H1 (cell line): ENCODE results near the gene SOX30. TPM values are rescaled to one million over a fixed set of nuclear protein-coding genes. Genes with fewer than 3 reads are reported as not detected.

Experiments used
- CTCF ChIA-PET: fragments of 300-600 bp; sonication (Branson Sonifier 250); formaldehyde crosslinking; loops from one replicate; lab custom pipeline; 2021; ENCODE audit not compliant: partially characterized antibody; lab: Charles Lee
- POLR2A ChIA-PET: fragments of 300-600 bp; sonication (Branson Sonifier 250); formaldehyde crosslinking; loops from one replicate; lab custom pipeline; 2021; ENCODE audit warnings: inconsistent platforms; ENCODE audit not compliant: partially characterized antibody; lab: Charles Lee
- DNase-seq, 2 experiments: peaks; one replicate each; pipeline versions ENCODE4 v3.0.0 to v3.0.0-alpha.2; 2010 to 2022; ENCODE audit warnings: low spot score in 2 of 2, low read depth in 1 of 2, mixed read lengths in 1 of 2
- FAIRE-seq: peaks from 2 replicates; lab custom pipeline; 2011; peaks lifted over from hg19 to GRCh38; lab: Jason Lieb, UNC
- H2AFZ ChIP-seq: 2 replicates; pipeline ENCODE4 v1.8.1; 2012; ENCODE audit warnings: low read length, inconsistent platforms
- H2AK5ac ChIP-seq: 2 replicates; pipeline ENCODE4 v1.6.1; 2013; ENCODE audit warnings: low read depth, low read length
- H2BK120ac ChIP-seq: replicated peaks from 2 replicates; pipeline ENCODE3; 2013; ENCODE audit warnings: low read depth, low read length, inconsistent platforms
- H2BK12ac ChIP-seq: 2 replicates; pipeline ENCODE4 v1.6.1; 2013; ENCODE audit warnings: low read depth, low read length
- H2BK15ac ChIP-seq: 2 replicates; pipeline ENCODE4 v1.6.1; 2013; ENCODE audit warnings: low read length
- H2BK20ac ChIP-seq: 2 replicates; pipeline ENCODE4 v1.6.1; 2013; ENCODE audit warnings: low read length
- H2BK5ac ChIP-seq: 2 replicates; pipeline ENCODE4 v1.6.1; 2013; ENCODE audit warnings: low read depth, low read length
- H3K14ac ChIP-seq: 2 replicates; pipeline ENCODE4 v1.6.1; 2013; ENCODE audit warnings: inconsistent platforms; ENCODE audit not compliant: insufficient read length
- H3K18ac ChIP-seq: 2 replicates; pipeline ENCODE4 v1.6.1; 2013; ENCODE audit warnings: low read length; ENCODE audit errors: extremely low read depth
- H3K23ac ChIP-seq: 2 replicates; pipeline ENCODE4 v1.6.1; 2013; ENCODE audit warnings: inconsistent platforms; ENCODE audit not compliant: insufficient read length
- H3K23me2 ChIP-seq: 2 replicates; pipeline ENCODE4 v1.6.1; 2013; ENCODE audit warnings: low read depth, low read length
- H3K27ac ChIP-seq: 2 replicates; pipeline ENCODE4 v1.6.1; 2011; ENCODE audit warnings: low read depth, low read length, inconsistent platforms
- H3K27me3 ChIP-seq, 4 experiments: replicated peaks in 1 of 4; 1 replicate in 1 of 4; 2 replicates in 3 of 4; pipeline versions ENCODE4 v1.6.1 to v1.8.1; 2011 to 2013; ENCODE audit warnings: low read length in 3 of 4, mild to moderate bottlenecking in 3 of 4, inconsistent platforms in 2 of 4, mixed read lengths in 2 of 4, moderate library complexity in 1 of 4; ENCODE audit not compliant: control insufficient read depth in 3 of 4, insufficient read depth in 3 of 4; ENCODE audit errors: extremely low read depth in 1 of 4
- H3K36me3 ChIP-seq, 4 experiments: 2 replicates each; pipeline versions ENCODE4 v1.6.1 to v1.8.1; 2011 to 2013; ENCODE audit warnings: mild to moderate bottlenecking in 4 of 4, low read length in 3 of 4, moderate library complexity in 2 of 4, control low read depth in 1 of 4, inconsistent platforms in 1 of 4; ENCODE audit not compliant: insufficient read depth in 4 of 4, control insufficient read depth in 2 of 4
- H3K4ac ChIP-seq: replicated peaks from 2 replicates; pipeline ENCODE3; 2013; ENCODE audit warnings: low read length, low read depth, mixed read lengths, inconsistent platforms; ENCODE audit not compliant: insufficient read length
- H3K4me1 ChIP-seq, 4 experiments: replicated peaks in 1 of 4; 1 replicate in 1 of 4; 2 replicates in 3 of 4; pipeline versions ENCODE4 v1.6.1 to v1.8.1; 2011 to 2013; ENCODE audit warnings: low read length in 3 of 4, inconsistent platforms in 2 of 4, mixed read lengths in 1 of 4; ENCODE audit not compliant: insufficient read depth in 4 of 4, control insufficient read depth in 3 of 4
- H3K4me2 ChIP-seq, 2 experiments: 2 replicates each; pipeline versions ENCODE4 v1.6.1 to v1.8.1; 2011 to 2013; ENCODE audit warnings: low read depth in 2 of 2, low read length in 2 of 2, control low read depth in 1 of 2, inconsistent platforms in 1 of 2, mild to moderate bottlenecking in 1 of 2; ENCODE audit not compliant: insufficient read depth in 1 of 2
- H3K4me3 ChIP-seq, 4 experiments: fragments of 200-600, 300-600 bp in 1 of 4; sonication (generic), shearing (Covaris generic), sonication (Bioruptor Twin) in 1 of 4; 2 replicates each; pipeline versions ENCODE4 v1.5.1 to v1.8.1; 2011 to 2016; ENCODE audit warnings: low read length in 4 of 4, low read depth in 3 of 4, control low read depth in 2 of 4, inconsistent platforms in 2 of 4, mild to moderate bottlenecking in 2 of 4, mixed read lengths in 1 of 4, moderate library complexity in 1 of 4; ENCODE audit not compliant: insufficient read depth in 2 of 4; ENCODE audit errors: extremely low read depth in 1 of 4
- H3K56ac ChIP-seq: replicated peaks from 2 replicates; pipeline ENCODE3; 2013; ENCODE audit warnings: low read depth, mild to moderate bottlenecking, mixed read lengths, low read length, inconsistent platforms; ENCODE audit not compliant: insufficient read length
- H3K79me1 ChIP-seq: 2 replicates; pipeline ENCODE4 v1.6.1; 2013; ENCODE audit warnings: low read depth, low read length, control low read depth
- H3K79me2 ChIP-seq, 2 experiments: 2 replicates each; pipeline versions ENCODE4 v1.6.1 to v1.8.1; 2012 to 2013; ENCODE audit warnings: low read length in 2 of 2, mild to moderate bottlenecking in 2 of 2, inconsistent platforms in 1 of 2; ENCODE audit not compliant: insufficient read depth in 2 of 2, control insufficient read depth in 1 of 2
- H3K9ac ChIP-seq, 4 experiments: replicated peaks in 1 of 4; 1 replicate in 1 of 4; 2 replicates in 3 of 4; pipeline versions ENCODE4 v1.6.1 to v1.8.1; 2011 to 2013; ENCODE audit warnings: low read depth in 3 of 4, low read length in 3 of 4, control low read depth in 2 of 4, mild to moderate bottlenecking in 2 of 4, moderate library complexity in 2 of 4, inconsistent platforms in 1 of 4; ENCODE audit errors: extremely low read depth in 1 of 4
- H3K9me3 ChIP-seq, 2 experiments: 2 replicates each; pipeline versions ENCODE4 v1.6.1 to v1.8.1; 2012 to 2013; ENCODE audit warnings: mild to moderate bottlenecking in 2 of 2, moderate library complexity in 2 of 2, control low read depth in 1 of 2, inconsistent platforms in 1 of 2, low read depth in 1 of 2, low read length in 1 of 2, mixed read lengths in 1 of 2; ENCODE audit not compliant: insufficient read depth in 2 of 2
- H4K20me1 ChIP-seq, 2 experiments: replicated peaks in 1 of 2; 2 replicates each; pipeline versions ENCODE3 to v1.8.1; 2011 to 2013; ENCODE audit warnings: inconsistent platforms in 2 of 2, low read length in 2 of 2, mild to moderate bottlenecking in 1 of 2; ENCODE audit not compliant: insufficient read depth in 2 of 2, control insufficient read depth in 1 of 2
- H4K5ac ChIP-seq: 2 replicates; pipeline ENCODE4 v1.6.1; 2013; ENCODE audit warnings: low read length, low read depth, mixed read lengths, inconsistent platforms; ENCODE audit not compliant: insufficient read length
- H4K8ac ChIP-seq: 2 replicates; pipeline ENCODE4 v1.8.0; 2013; ENCODE audit warnings: mild to moderate bottlenecking, moderate library complexity, low read length, inconsistent platforms; ENCODE audit not compliant: insufficient read depth; ENCODE audit errors: extremely low read depth
- H4K91ac ChIP-seq: replicated peaks from 2 replicates; pipeline ENCODE3; 2013; ENCODE audit warnings: low read length, mixed read lengths, inconsistent platforms; ENCODE audit not compliant: insufficient read length
- ATF3 ChIP-seq: IDR thresholded peaks from 2 replicates; pipeline ENCODE4 v1.6.1; 2011; ENCODE audit warnings: low read depth, mild to moderate bottlenecking, low read length; ENCODE audit not compliant: insufficient read depth
- BACH1 ChIP-seq: IDR thresholded peaks from 2 replicates; pipeline ENCODE4 v1.6.1; 2012; ENCODE audit warnings: low read length, improper control_type of control experiment
- BCL11A ChIP-seq, 2 experiments: IDR thresholded peaks; one replicate each; pipeline ENCODE4 v1.6.1; 2011; ENCODE audit warnings: low read depth in 2 of 2, low read length in 2 of 2, mild to moderate bottlenecking in 2 of 2
- CBX5 ChIP-seq: fragments of 300-800, 300-1000 bp; sonication (generic); IDR thresholded peaks from 2 replicates; pipeline ENCODE4 v1.7.1; 2016; ENCODE audit warnings: antibody characterized with exemption, low read length, low read depth
- EGR1 ChIP-seq: IDR thresholded peaks from 2 replicates; pipeline ENCODE4 v1.6.1; 2011; ENCODE audit warnings: low read depth, low read length, borderline replicate concordance
- KDM1A ChIP-seq: fragments of 200-600, 300-600 bp; sonication (generic); IDR thresholded peaks from 2 replicates; pipeline ENCODE4 v1.7.1; 2016; ENCODE audit warnings: mild to moderate bottlenecking, low read length, borderline replicate concordance
- POLR2AphosphoS5 ChIP-seq: IDR thresholded peaks from 2 replicates; pipeline ENCODE4 v1.6.1; 2011; ENCODE audit warnings: low read depth, low read length
- RFX5 ChIP-seq: IDR thresholded peaks from 2 replicates; pipeline ENCODE4 v1.6.1; 2011; ENCODE audit warnings: low read depth, low read length, improper control_type of control experiment, borderline replicate concordance
- RNF2 ChIP-seq: fragments of 200-900, 300-1000 bp; sonication (generic); IDR thresholded peaks from 2 replicates; pipeline ENCODE4 v1.7.1; 2016; ENCODE audit warnings: borderline replicate concordance, low read depth, mild to moderate bottlenecking, antibody characterized with exemption, low read length; ENCODE audit not compliant: poor library complexity, severe bottlenecking; ENCODE audit errors: missing control alignments
- WGBS, 2 experiments: shearing (Covaris generic) in 1 of 2; methylation state at CpG; one replicate each; pipeline versions ENCODE4 v1.1.6 to v1.1.7; 2013 to 2015; ENCODE audit warnings: low lambda C conversion rate in 2 of 2, mixed read lengths in 2 of 2, inconsistent platforms in 1 of 2, low coverage in 1 of 2, missing lambda C conversion rate in 1 of 2; ENCODE audit not compliant: insufficient replicate concordance in 2 of 2, insufficient coverage in 1 of 2, insufficient read length in 1 of 2; ENCODE audit errors: extremely low coverage in 1 of 2, missing lambda C conversion rate in 1 of 2; 5-methylcytosine and 5-hydroxymethylcytosine counted together
- polyA plus RNA-seq, 7 experiments: library from polyadenylated mRNA; depleted of rRNA in 3 of 7; stranded (reverse) in 5 of 7; unstranded in 2 of 7; fragments of >200 nt in 5 of 7; fragments of 200-250 nt in 2 of 7; gene quantifications; 1 replicate in 5 of 7; 2 replicates in 1 of 7; 4 replicates in 1 of 7; pipeline versions ENCODE4 v1.2.1 to v1.2.3, GENCODE V29; 2011 to 2013; ENCODE audit warnings: missing spikeins in 2 of 7, mixed read lengths in 2 of 7
- total RNA-seq: library from RNA; stranded (reverse); fragmentation: NEBNext Ultra II Directional; extraction: Animal tissue kit (Norgen Biotek cat#: 25700); gene quantifications from 2 replicates; pipeline ENCODE4 v1.2.1, GENCODE V29; 2021
- TF ChIP-seq, protein P1 (sequence below): IDR thresholded peaks from 2 replicates; pipeline ENCODE4 v1.6.1; 2011; ENCODE audit warnings: low read length, improper control_type of control experiment
- TF ChIP-seq, protein P2 (sequence below): IDR thresholded peaks from 2 replicates; pipeline ENCODE4 v1.6.1; 2012; ENCODE audit warnings: low read length, inconsistent platforms

SOX30 gene
- total and polyA plus RNA-seq, 2 of the 8 experiments (the other 6 are each of a cell fraction or from before 2014, with no cell fraction given), result 0.35 TPM; not detected in 1

DNA sequence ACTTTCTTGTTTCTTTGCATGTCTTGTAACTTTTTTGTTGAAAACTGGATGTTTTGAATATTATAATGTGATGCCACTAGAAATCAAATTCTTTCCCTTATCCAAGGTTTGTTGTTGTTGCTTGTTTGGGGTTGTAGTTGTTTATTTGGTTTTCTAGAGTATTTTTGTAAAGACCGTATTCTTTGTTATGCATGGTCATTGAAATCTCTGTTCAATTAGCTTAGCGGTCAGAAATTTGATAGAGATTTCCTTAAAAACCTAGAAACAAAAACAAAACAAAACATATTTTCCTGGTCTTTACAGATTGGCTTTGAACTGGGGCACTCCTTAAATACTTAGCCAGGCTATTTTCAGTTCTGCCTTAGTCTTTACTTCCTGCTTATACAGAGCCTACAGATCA lies 21.9 kb downstream of the SOX30 start:
- ChIA-PET CTCF (interaction anchor here (0.6 kb wide), 1 partner anchor 443 kb away, joined by 3 read pairs; no protein-coding TSS in a partner anchor), POLR2A (no interaction called here)
- Histone ChIP-seq H2BK120ac (no peak overlapping the region), H3K9ac (no peak overlapping the region), H3K23me2 (no peaks in the 10 kb centered on the region; the same call in 1 of the 2 replicates), H2AK5ac (no peak overlapping the region), H3K4me2 (no peak overlapping the region), H2BK5ac (no peak overlapping the region), H4K8ac (no peak overlapping the region), H3K4ac (no peak overlapping the region), H3K36me3 (no peaks in the 10 kb centered on the region), H3K56ac (no peak overlapping the region), H2AFZ (no peak overlapping the region), H3K4me3 (no peak overlapping the region), H3K79me1 (no peaks in the 10 kb centered on the region), H4K20me1 (no peaks in the 10 kb centered on the region), H3K18ac (no peak overlapping the region), H4K91ac (no peak overlapping the region), H4K5ac (no peak overlapping the region), H3K27ac (no peak overlapping the region), H3K9me3 (no peaks in the 10 kb centered on the region), H3K4me1 (no peaks in the 10 kb centered on the region), H3K79me2 (no peaks in the 10 kb centered on the region), H3K23ac (no peak overlapping the region), H2BK12ac (no peak overlapping the region), H3K27me3 (no peaks in the 10 kb centered on the region), H3K14ac (no peak overlapping the region), H2BK15ac (no peak overlapping the region), H2BK20ac (no peak overlapping the region)
- WGBS, 2 experiments, result 90% methylated on average over 2 of the region's 2 CpGs; no CpG with 5 or more reads in 1 of the 2 experiments
- DNase-seq, result no peak
- FAIRE-seq, result no peak
- TF ChIP-seq RNF2 (no peak), EGR1 (no peak), ATF3 (no peak), KDM1A (no peak), BACH1 (no peak), BCL11A (IDR thresholded peaks at IDR 0.05; ENCODE audit: low read depth in 2 of 2, low read length in 2 of 2) (no peak), RFX5 (no peak), CBX5 (no peak), POLR2AphosphoS5 (no peak)
- TF ChIP-seq, protein P1, sequence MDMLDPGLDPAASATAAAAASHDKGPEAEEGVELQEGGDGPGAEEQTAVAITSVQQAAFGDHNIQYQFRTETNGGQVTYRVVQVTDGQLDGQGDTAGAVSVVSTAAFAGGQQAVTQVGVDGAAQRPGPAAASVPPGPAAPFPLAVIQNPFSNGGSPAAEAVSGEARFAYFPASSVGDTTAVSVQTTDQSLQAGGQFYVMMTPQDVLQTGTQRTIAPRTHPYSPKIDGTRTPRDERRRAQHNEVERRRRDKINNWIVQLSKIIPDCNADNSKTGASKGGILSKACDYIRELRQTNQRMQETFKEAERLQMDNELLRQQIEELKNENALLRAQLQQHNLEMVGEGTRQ, result no peak
- TF ChIP-seq, protein P2, sequence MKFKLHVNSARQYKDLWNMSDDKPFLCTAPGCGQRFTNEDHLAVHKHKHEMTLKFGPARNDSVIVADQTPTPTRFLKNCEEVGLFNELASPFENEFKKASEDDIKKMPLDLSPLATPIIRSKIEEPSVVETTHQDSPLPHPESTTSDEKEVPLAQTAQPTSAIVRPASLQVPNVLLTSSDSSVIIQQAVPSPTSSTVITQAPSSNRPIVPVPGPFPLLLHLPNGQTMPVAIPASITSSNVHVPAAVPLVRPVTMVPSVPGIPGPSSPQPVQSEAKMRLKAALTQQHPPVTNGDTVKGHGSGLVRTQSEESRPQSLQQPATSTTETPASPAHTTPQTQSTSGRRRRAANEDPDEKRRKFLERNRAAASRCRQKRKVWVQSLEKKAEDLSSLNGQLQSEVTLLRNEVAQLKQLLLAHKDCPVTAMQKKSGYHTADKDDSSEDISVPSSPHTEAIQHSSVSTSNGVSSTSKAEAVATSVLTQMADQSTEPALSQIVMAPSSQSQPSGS, result no peak
